Measurements from ENCODE around the gene FOXO3.

The FOXO3 gene

DNA sequence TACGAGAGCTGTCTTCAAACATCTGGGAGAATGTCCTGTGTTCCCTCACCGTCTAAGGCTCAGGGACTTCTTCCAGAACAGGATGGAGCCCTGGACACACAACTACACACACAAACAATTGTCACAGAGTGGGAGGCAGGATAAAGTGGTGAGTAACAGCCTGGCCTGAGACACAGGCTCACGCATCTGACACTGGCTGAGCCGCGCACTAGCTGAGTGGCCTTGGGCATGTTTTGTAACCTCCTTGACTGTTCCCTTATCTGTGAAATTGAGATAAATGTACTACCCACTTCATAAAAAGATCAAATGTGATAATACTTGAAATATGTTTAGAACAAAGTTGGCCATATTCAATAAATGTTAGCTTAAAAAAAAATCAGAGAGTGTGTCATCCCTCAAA lies 155.1 kb downstream of the FOXO3 start:
- no peak for DNase-seq

GRCh38 chr6:108716801-108717791 lies 156.4 kb downstream of the FOXO3 start:
- DNase-seq, result no peak

GRCh38 chr6:108719477-108719876 lies 158.8 kb downstream of the FOXO3 start:
- DNase-seq, result no peak

DNA sequence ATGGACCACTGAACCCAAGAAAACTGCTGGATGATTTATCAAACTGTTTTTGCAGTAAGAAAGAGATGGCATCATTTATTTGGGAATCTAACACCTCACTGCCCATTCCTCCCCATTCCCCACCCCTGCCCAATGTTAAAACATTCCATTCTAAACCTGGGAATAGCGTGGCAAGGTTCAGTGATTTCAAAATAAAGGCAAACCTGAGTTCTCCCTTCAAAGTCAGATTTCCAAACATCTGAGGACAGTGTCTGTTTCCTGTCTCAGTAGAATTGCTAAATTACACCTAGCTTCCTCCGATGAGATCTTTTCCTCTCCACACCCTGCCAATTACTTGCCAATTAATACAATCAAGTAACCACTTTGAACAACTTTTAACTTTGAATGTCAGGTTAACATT lies 160.1 kb downstream of the FOXO3 start:
- DNase-seq, result no peak

GRCh38 chr6:108721286-108721685 lies 160.6 kb downstream of the FOXO3 start:
- DNase-seq, result no peak

DNA sequence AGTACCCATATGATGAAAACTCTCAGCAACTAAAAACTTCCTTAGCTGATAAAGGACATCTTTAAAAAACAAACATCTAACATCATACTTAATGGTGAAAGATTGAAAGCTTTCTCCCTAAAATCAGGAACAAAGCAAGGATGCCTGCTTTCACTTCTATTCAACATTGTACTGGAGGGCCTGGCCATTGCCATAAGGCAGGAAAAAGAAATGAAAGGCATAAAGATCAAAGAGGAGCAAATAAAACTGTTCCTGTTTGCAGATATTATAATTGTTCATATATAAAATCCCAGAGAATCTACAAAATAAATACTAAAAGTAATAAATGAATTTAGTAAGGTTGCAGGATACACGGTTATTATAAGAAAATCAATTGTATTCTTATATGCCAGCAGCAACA lies 162.9 kb downstream of the FOXO3 start:
- no peak for DNase-seq

DNA sequence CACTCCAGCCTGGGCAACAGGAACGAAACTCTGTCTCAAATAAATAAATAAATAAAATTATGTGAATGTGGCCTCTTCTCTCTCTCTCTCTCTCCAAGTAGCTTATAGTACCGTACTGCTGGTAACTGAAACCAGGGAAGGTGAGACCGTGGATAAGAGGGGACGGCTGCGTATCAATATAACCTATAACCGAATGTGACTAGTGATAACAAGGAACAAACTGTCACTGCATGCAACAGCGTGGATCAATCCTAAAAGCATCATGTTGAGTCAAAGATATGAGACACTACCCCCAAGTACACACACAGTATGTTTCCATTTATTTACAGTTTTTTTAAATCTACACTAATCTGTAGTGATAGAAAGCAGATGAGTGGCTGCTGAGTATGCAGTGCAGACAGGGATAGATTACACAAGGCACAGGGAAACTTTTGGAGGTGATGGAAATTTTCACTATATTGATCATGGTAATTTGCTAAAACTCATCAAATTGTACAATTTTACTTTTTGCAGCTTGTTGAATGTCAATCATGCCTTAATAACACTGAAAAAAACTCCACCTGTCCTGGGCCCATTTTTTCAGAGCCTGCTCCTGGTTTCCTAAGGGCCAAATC lies 166.1 kb downstream of the FOXO3 start:
- DNase-seq, result no peak

- DNase-seq, result no peak
Measured at GRCh38 chr6:108727966-108728730, 167.4 kb downstream of the FOXO3 start.

GRCh38 chr6:108728826-108729225 lies 168.1 kb downstream of the FOXO3 start:
- DNase-seq, result no peak

DNA sequence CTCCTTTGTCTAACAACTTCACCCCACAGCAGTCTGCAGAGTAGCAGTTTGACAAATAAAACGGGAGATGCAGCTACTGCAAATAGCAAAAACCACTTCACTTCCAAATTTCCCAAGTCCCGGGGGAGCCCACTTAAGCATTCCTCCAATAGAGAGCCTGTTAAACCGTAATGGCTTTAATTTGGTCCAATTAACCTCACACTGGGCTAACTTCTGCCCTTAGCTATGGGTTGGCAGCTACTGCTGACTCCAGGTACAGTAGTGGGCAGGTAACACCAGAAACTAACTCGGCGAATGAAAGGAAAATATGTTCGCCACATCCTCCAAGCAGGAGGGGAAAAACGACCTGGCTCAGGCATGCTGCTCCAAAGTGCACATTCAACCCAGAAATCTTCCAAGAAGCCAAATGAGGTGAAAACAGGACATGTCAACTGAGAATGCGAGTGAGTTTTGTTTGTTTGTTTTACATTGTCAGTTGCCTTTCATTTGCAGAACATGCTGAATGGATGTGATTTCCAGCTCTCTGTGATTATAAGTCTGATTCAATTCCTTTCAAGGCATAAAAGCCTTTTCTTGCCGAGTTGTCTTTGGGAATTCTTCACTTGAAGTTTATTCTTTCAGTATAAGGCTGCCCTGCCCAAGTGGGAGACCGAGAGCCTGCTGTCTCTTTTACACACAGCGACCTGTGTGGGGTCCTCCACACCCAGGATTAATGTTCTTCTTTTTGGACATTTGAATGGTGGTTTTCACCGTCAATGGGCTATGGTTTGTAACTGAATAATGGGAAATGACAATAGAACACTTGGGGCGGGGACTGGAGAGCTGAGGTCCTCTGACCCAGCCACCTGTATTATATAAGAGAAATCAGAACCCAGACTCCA lies 170.2 kb downstream of the FOXO3 start:
- DNase-seq, result no peak

DNA sequence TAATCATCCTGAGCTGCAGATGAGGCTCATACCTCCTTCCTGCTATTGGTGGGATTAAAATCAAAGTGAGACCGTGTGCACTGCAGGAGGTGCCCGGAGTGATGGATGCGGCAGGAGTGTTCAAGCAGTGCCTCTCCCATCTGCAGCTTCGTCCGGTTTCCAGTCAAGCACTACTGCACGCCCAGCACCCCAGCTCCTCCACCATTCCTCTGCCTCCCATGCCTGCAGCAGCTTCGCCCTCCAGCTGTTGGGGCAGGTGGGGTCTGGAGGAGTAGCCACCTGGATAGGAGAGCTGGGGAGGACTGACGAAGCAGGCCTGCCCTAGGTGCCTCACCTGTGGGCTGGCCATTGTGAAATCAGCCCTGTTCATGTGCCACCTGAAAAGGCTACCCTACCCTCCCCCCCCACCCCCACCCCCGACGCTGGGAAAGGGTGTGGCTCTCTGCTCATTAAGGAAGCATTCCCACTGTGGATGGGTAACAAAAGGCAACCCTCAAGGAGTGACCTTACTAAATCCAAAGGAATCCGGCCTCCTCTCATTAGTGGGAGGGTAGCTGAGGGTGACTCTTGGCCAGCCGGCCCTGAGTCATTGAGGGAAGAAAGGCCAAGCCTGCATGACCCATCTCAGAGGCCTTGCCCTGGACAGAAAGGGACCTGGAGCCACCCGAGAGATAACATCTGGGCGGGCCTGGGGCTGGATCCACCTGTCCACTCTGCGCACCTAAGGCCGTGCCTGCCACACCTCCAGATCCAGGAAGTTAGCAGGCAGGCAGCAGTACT lies 171.6 kb downstream of the FOXO3 start:
- DNase-seq, result no peak

GRCh38 chr6:108733051-108733450 lies 172.3 kb downstream of the FOXO3 start:
- DNase-seq, result no peak

GRCh38 chr6:108733706-108734265 lies 173.1 kb downstream of the FOXO3 start:
- no peak for DNase-seq

All from C1 segment of cervical spinal cord (tissue), 14 donors.